Breast epithelium (tissue), 3 donors: Measurements from ENCODE around the gene FAM83C.

Source experiments
- POLR2A ChIP-seq: fragments of 450-650 bp; IDR thresholded peaks from one replicate; pipeline ENCODE4 v1.6.1; 2016; ENCODE audit warnings: antibody characterized with exemption, mild to moderate bottlenecking, moderate library complexity
- TF ChIP-seq, protein P1 (sequence below), 3 donors: fragments of 450-650 bp; IDR thresholded peaks; one replicate each; pipeline ENCODE4 v1.5.1; 2016 to 2017; ENCODE audit warnings: antibody characterized with exemption in 3 of 3, mild to moderate bottlenecking in 3 of 3, moderate library complexity in 3 of 3

GRCh38 chr20:35243317-35243716 lies 48.9 kb downstream of the FAM83C start:
- TF ChIP-seq, protein P1, sequence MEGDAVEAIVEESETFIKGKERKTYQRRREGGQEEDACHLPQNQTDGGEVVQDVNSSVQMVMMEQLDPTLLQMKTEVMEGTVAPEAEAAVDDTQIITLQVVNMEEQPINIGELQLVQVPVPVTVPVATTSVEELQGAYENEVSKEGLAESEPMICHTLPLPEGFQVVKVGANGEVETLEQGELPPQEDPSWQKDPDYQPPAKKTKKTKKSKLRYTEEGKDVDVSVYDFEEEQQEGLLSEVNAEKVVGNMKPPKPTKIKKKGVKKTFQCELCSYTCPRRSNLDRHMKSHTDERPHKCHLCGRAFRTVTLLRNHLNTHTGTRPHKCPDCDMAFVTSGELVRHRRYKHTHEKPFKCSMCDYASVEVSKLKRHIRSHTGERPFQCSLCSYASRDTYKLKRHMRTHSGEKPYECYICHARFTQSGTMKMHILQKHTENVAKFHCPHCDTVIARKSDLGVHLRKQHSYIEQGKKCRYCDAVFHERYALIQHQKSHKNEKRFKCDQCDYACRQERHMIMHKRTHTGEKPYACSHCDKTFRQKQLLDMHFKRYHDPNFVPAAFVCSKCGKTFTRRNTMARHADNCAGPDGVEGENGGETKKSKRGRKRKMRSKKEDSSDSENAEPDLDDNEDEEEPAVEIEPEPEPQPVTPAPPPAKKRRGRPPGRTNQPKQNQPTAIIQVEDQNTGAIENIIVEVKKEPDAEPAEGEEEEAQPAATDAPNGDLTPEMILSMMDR (IDR thresholded peaks at IDR 0.05) = no peak
- no peak for TF ChIP-seq POLR2A
